Vagina (tissue), 2 donors: ENCODE results near the gene CAMSAP1.

Experiments used
- CTCF ChIP-seq, 3 experiments: fragments of 450-650 bp in 2 of 3; fragments of 200-600 bp in 1 of 3; sonication (generic) in 1 of 3; IDR thresholded peaks; one replicate each; pipeline ENCODE4 v1.5.1; 2017 to 2019; ENCODE audit warnings: antibody characterized with exemption in 3 of 3, mild to moderate bottlenecking in 2 of 3, moderate library complexity in 2 of 3
- POLR2AphosphoS5 ChIP-seq, 2 donors: sonication (generic); formaldehyde crosslinking; IDR thresholded peaks; one replicate each; pipeline ENCODE4 v1.9.0; 2017; ENCODE audit warnings: antibody characterized with exemption in 2 of 2, mild to moderate bottlenecking in 2 of 2, low read depth in 1 of 2; ENCODE audit not compliant: insufficient read depth in 1 of 2

GRCh38 chr9:135939351-135940265, 32.3 kb upstream of the CAMSAP1 start:
- TF ChIP-seq CTCF (IDR thresholded peaks at IDR 0.05) (no peak), POLR2AphosphoS5 (IDR thresholded peaks at IDR 0.05; ENCODE audit: insufficient read depth in 1 of 2, low read depth in 1 of 2) (no peak)
